ENCODE data around the gene KRTAP10-8.
"Not testable (repeated sequence)": the region's sequence is repeated elsewhere in the genome, so short reads cannot be mapped to it uniquely, and the experiment has no call there.

The KRTAP10-8 gene

DNA sequence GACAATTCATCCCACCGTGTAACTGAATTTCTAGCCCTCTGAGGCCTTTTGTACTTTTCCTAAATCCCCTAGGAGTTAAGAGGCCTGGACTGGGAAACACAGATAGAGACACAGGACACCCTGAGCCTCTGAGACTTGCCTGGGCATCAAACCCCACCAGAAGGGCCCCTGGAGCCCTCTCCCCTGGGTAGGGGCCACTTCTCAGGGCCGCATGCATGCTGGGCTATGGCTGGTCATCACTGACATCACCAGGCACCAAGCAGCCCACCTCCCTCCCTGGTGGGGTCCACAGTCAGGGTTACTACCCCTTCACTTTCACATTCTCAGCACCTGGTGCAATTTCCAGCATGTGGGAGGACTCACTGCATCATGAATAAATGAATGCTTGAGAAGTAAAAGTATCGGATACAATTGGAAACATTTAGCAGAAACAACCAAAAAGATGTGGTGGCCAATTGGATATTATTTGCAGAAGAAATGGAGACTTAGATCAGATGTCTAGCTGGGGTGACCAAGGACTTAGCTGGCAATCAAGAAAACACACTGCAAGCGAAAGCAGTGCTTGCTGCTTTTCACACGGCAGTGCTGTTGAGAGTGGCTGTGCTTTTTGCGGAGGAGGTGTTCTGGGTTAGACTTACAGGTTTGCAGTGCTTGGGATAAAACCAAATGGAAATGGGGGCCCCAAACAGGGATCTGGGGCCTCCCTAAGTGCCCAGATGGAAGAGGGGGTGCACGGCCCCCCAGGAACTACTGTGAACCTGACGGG is 12.4 kb upstream of the KRTAP10-8 start:
- DNase-seq (ENCODE audit: low read depth, low spot score): no peak

- DNase-seq (ENCODE audit: low read depth, low spot score): not testable (repeated sequence)
Measured at GRCh38 chr21:44600118-44600978, 11.5 kb upstream of the KRTAP10-8 start, which contains the start of gene KRTAP10-7. Gene KRTAP10-7, plus strand, starts transcription at chr21:44600597. Its CDS starts 25 bp downstream, at chr21:44600622.

DNA sequence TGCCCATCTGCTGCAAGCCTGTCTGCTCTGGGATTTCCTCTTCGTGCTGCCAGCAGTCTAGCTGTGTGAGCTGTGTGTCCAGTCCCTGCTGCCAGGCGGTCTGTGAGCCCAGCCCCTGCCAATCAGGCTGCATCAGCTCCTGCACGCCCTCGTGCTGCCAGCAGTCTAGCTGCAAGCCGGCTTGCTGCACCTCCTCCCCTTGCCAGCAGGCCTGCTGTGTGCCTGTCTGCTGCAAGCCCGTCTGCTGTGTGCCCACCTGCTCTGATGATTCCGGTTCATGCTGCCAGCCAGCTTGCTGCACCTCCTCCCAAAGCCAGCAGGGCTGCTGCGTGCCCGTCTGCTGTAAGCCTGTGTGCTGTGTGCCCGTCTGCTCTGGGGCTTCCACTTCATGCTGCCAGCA is 10.8 kb upstream of the KRTAP10-8 start:
- DNase-seq (ENCODE audit: low read depth, low spot score): not testable (repeated sequence)

- no peak for DNase-seq (ENCODE audit: low read depth, low spot score)
Measured at GRCh38 chr21:44601596-44602462, 10.1 kb upstream of the KRTAP10-8 start.

DNA sequence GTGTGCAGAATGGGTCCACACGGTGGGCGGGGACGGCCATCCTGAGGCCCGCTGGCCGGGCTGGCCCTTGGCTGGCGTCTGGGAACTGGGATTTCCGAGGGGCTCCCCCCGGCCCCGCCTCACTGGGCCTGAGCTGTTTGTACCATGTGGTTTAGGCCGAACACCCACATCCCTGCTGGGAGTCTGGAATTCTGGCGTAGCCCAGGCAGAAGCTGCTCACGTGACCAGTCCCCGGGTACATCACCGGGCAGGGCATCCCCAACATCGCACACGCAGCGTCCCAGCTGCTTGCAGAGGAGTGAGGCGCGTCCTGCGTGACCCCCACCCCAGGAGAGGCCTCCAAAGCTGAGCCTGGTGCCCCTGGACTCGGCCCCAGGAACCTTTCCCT is 9.4 kb upstream of the KRTAP10-8 start:
- DNase-seq (ENCODE audit: low read depth, low spot score): no peak

DNA sequence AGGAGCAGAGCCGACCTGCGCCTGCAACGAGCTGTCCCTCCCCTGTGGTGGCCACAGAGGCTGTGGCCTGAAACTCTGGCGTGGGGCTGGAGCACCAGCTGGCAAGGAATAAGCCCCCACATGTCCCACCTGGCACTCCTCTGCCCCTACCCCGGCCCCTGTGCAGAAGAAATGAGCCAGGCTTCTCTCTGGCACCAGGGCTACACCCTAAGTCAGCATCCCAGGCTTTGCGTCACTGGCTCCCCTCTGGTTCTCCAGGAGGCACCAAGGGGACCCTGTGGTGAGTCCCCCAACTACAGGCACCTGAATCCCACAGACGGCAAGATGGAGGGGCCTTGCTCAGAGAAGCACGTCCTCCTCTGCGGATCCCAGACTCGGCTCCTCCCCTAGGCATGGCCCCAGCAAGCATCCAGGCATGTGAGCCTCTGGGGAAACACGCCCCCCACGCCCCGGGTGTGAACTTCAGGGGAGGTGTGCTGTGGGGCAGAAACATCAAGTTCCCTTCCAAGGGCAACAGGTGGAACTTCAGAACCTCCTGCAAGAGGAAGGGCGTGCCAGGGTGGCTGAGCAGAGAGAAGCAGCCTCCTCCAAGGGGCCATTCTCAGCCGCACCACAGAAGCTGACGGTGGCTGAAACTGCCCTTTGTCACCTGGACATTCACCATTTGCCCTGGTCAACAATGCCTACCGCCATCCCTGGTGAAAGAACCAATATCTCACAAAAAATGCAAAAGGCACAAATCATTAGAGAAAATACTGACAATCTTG is 8.6 kb upstream of the KRTAP10-8 start:
- no peak for DNase-seq (ENCODE audit: low read depth, low spot score)

- DNase-seq (ENCODE audit: low read depth, low spot score): no peak
Measured at GRCh38 chr21:44603911-44604310, 8.0 kb upstream of the KRTAP10-8 start.

- DNase-seq (ENCODE audit: low read depth, low spot score): no peak
Measured at GRCh38 chr21:44606495-44606894, 5.4 kb upstream of the KRTAP10-8 start.

DNA sequence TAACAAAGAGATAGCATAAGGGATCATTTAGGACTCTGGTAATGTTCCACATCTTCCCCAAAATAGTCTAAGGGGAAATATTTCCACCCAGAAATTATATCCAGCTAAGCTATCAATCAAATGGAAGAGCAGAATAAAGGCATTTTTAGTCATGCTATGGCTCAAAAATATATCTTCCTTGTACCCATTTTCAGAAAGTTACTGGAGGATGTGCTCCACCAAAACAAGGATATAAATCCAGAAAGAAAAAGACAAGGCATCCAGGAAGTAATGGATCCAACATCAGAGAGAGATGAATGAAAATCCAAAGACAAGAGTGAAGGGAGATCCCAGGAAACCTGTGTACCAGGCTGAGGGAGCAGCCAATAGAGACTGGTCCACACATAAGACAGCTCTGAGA is 2.7 kb upstream of the KRTAP10-8 start:
- DNase-seq (ENCODE audit: low read depth, low spot score): no peak

GRCh38 chr21:44610157-44610843 is 1.6 kb upstream of the KRTAP10-8 start:
- not testable (repeated sequence) for DNase-seq (ENCODE audit: low read depth, low spot score)

- DNase-seq (ENCODE audit: low read depth, low spot score): no peak
Measured at GRCh38 chr21:44611551-44611950, 328 bp upstream of the KRTAP10-8 start.

GRCh38 chr21:44612669-44613229 is 870 bp downstream of the KRTAP10-8 start:
- no peak for DNase-seq (ENCODE audit: low read depth, low spot score)

DNA sequence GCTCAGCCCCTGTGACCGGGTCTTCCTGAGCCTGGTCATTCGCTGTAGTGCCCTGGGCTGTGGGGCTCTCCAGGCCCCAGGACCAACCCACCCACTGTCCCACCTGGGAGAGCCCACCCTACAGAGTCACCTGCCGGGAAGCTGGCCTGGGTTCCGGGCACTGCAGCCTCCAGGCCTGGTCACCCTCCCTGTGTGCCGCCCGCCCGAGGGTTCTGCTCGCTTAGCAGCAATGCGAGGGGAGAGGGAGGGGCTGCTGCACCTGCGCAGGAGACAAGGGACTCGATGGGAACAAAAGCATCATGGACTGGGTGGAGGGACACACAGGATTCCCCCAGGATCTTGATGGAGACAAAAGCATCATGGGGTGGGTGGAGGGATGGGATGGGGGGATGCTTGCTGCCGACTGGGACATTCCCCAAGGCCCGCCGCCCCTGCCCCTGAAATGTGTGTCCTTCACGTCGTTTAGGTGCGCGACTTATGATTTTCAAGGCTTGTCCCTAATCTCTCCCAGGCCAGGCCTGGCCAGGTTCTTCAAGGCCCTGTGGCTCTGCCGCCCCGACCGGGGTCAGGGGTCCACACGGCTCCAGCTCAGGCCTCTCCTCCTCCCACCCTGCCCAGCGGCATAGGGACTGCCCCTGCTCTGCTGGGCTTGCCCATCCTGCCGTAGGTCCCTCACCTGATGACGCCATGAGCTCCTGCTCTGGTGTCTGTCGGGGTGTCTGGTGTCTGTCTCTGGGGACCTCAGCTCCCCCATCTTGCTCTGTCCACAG is 1.7 kb downstream of the KRTAP10-8 start:
- DNase-seq (ENCODE audit: low read depth, low spot score): no peak

DNA sequence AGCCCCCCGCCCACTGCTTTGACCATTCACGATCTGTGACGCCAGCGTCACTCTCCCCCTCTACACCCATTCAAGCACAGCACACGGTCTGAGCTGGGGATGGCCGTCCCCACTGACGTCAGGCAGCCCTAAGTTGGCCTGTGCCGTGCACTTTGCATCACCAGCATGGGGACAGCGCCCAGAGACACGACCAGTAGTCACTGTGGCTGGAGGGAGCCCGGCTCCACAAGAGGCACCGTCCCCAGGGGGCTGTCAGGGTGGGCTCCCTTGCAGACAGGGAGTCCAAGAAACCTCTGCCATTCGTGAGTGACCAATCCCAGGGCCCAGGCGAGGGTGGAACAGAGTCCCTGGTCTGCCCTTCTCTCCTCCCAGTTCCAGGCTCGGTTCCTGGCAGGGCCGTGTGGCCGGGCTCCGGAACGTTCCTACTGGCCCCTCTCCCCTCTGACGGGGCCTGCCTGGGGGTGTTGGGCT is 2.3 kb downstream of the KRTAP10-8 start:
- no peak for DNase-seq (ENCODE audit: low read depth, low spot score)

GRCh38 chr21:44614961-44615391 is 3.1 kb downstream of the KRTAP10-8 start:
- no peak for DNase-seq (ENCODE audit: low read depth, low spot score)

DNA sequence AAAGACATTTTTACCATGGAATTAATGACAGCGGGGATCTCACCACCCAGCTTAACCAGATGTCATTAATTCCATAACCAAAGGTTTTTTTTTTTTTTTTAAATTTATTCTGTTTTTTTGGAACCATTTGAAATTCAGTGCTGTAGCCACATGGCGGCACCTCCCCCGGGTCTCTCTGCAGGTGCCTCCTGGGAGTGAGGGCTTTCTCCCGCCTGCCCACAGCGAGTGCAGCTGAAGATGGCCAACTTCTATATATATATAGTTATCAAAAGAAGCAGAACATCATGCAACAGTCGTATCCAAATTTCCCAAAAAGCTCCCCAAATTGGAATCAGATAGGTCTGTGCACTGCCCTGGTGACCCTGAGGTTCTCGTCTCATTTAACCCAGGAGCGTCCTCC is 3.6 kb downstream of the KRTAP10-8 start:
- DNase-seq (ENCODE audit: low read depth, low spot score): no peak

DNA sequence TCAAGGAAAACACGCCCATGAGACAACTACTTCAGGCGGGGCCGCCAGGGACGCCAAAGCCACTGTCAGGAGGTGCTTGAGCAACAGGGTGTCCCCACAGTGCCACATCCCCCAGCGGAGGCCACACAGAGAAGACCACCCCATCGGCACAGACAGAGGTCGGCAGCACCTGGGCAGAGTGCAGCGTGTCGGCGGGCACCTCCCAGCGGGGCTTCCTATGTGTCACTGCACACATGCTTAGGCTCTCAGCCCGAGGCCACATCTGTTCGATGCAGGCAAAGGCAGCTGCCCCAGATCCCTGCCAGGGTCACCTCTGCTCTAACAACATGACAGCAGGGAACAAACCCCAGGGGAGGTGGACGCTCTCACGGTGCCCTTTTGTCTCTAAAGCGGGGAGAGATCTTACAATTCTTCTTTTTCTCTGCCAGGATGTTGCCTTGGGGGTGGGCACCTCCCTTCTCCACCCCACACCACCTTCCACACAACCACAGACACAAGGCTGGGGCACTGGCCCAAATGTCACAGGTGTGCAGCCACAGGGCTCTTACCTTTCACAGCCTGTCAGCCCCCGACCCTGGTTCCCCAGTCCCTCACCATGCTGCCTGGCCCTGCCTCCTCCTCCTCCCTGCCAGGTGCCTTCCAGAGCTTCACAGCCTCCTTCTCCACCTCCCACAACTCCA is 4.2 kb downstream of the KRTAP10-8 start:
- DNase-seq (ENCODE audit: low read depth, low spot score): no peak

- no peak for DNase-seq (ENCODE audit: low read depth, low spot score)
Measured at GRCh38 chr21:44616591-44616926, 4.7 kb downstream of the KRTAP10-8 start.

DNA sequence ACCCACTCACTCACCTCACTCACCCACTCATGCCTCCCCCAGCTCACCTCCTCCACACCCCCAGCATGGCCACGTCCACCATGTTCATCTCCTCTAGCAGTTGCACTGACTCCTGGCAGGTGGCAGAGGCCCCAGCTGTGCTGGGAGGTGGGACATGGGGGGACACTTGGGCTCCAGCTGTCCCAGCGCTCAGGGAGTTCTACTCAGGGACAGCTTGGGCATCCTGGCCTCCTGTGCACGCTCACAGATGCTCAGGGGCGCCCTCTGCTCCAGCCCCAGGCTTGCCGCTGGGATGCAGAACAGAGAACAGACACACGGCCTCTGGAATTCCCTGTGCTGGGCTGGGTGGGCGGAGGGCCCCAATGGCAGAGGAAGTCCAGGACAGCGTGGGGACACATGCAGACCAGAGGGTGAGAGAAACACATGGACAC is 5.2 kb downstream of the KRTAP10-8 start:
- no peak for DNase-seq (ENCODE audit: low read depth, low spot score)

Data from activated CD4-positive, CD25-positive, alpha-beta regulatory T cell treated with anti-CD3 and anti-CD28 coated beads, Interleukin-2, amount 50 U/mL, for 16 hours (primary cell).